HEK293 (cell line): ENCODE measurements around the gene TYRP1.

Experiments used
- CTCF ChIA-PET: fragments of 350-600 bp; formaldehyde crosslinking; extraction: SDS; loops from one replicate; lab custom pipeline; 2021; ENCODE audit warnings: antibody characterized with exemption; lab: Yijun Ruan, JAX
- POLR2A ChIA-PET: fragments of 300-600 bp; formaldehyde crosslinking; extraction: SDS; loops from one replicate; lab custom pipeline; 2020; ENCODE audit warnings: antibody characterized with exemption, inconsistent platforms; lab: Yijun Ruan, JAX
- H3K27ac ChIP-seq: fragments of 200-500 bp; sonication (Bioruptor generic); 2 replicates; pipeline ENCODE4 v1.5.1; 2014; ENCODE audit warnings: low read depth, low read length, control low read depth, inconsistent platforms; ENCODE audit errors: extremely low read depth
- H3K36me3 ChIP-seq, 2 experiments: fragments of 200-500 bp in 1 of 2; sonication (Bioruptor generic) in 1 of 2; 1 replicate in 1 of 2; 2 replicates in 1 of 2; pipeline ENCODE4 v1.5.1; 2014 to 2017; ENCODE audit warnings: inconsistent platforms in 2 of 2, low read length in 2 of 2; ENCODE audit not compliant: control insufficient read depth in 2 of 2, insufficient read depth in 1 of 2
- H3K4me1 ChIP-seq: fragments of 200-500 bp; sonication (Bioruptor generic); 2 replicates; pipeline ENCODE4 v1.5.1; 2014; ENCODE audit warnings: mild to moderate bottlenecking, low read length, inconsistent platforms; ENCODE audit not compliant: control insufficient read depth, insufficient read depth
- H3K4me3 ChIP-seq: 2 replicates; pipeline ENCODE4 v1.5.1; 2011; ENCODE audit warnings: low read depth, mild to moderate bottlenecking, control low read depth, low read length, moderate library complexity
- H3K9me3 ChIP-seq: fragments of 200-500 bp; sonication (Bioruptor generic); 2 replicates; pipeline ENCODE4 v1.5.1; 2014; ENCODE audit warnings: low read depth, low read length, inconsistent platforms; ENCODE audit not compliant: control insufficient read depth, insufficient read depth
- ATF2 ChIP-seq: fragments of 450-650 bp; formaldehyde crosslinking; IDR thresholded peaks from 2 replicates; pipeline ENCODE4 v1.5.1; 2016; ENCODE audit warnings: missing biosample characterization, missing genetic modification characterization, low read depth
- EGR2 ChIP-seq: fragments of 450-650 bp; formaldehyde crosslinking; IDR thresholded peaks from 2 replicates; pipeline ENCODE4 v1.5.1; 2016; ENCODE audit warnings: low read depth, missing biosample characterization, missing genetic modification characterization
- KLF7 ChIP-seq: fragments of 450-650 bp; formaldehyde crosslinking; IDR thresholded peaks from 2 replicates; pipeline ENCODE4 v1.5.1; 2016; ENCODE audit warnings: missing biosample characterization, missing genetic modification characterization, borderline replicate concordance
- SP2 ChIP-seq: fragments of 450-650 bp; formaldehyde crosslinking; IDR thresholded peaks from 2 replicates; pipeline ENCODE4 v1.5.1; 2016; ENCODE audit warnings: missing biosample characterization, missing genetic modification characterization
- SP3 ChIP-seq: fragments of 450-650 bp; formaldehyde crosslinking; IDR thresholded peaks from 2 replicates; pipeline ENCODE4 v1.5.1; 2016; ENCODE audit warnings: missing biosample characterization, missing genetic modification characterization
- ZBTB17 ChIP-seq: fragments of 450-650 bp; formaldehyde crosslinking; IDR thresholded peaks from 2 replicates; pipeline ENCODE4 v1.5.1; 2016; ENCODE audit warnings: missing biosample characterization, missing genetic modification characterization
- ZBTB44 ChIP-seq: fragments of 450-650 bp; IDR thresholded peaks from 2 replicates; pipeline ENCODE4 v1.5.1; 2018; ENCODE audit warnings: missing biosample characterization, mild to moderate bottlenecking, missing genetic modification characterization
- ZBTB49 ChIP-seq: fragments of 450-650 bp; formaldehyde crosslinking; IDR thresholded peaks from 2 replicates; pipeline ENCODE4 v1.5.1; 2016; ENCODE audit warnings: missing biosample characterization, missing genetic modification characterization, low read depth
- ZBTB7A ChIP-seq: fragments of 450-650 bp; formaldehyde crosslinking; IDR thresholded peaks from 2 replicates; pipeline ENCODE4 v1.5.1; 2016; ENCODE audit warnings: low read depth, missing biosample characterization, missing genetic modification characterization
- ZNF10 ChIP-seq: fragments of 450-650 bp; formaldehyde crosslinking; IDR thresholded peaks from 2 replicates; pipeline ENCODE4 v1.5.1; 2017; ENCODE audit warnings: missing biosample characterization, missing genetic modification characterization
- ZNF146 ChIP-seq: fragments of 450-650 bp; formaldehyde crosslinking; IDR thresholded peaks from 2 replicates; pipeline ENCODE4 v1.5.1; 2016; ENCODE audit warnings: missing biosample characterization, missing genetic modification characterization
- ZNF169 ChIP-seq: fragments of 450-650 bp; formaldehyde crosslinking; IDR thresholded peaks from 2 replicates; pipeline ENCODE4 v1.5.1; 2016; ENCODE audit warnings: missing biosample characterization, missing genetic modification characterization
- ZNF184 ChIP-seq: fragments of 450-650 bp; IDR thresholded peaks from 2 replicates; pipeline ENCODE4 v1.5.1; 2018; ENCODE audit warnings: missing biosample characterization, mild to moderate bottlenecking, missing genetic modification characterization
- ZNF214 ChIP-seq: fragments of 450-650 bp; formaldehyde crosslinking; IDR thresholded peaks from 2 replicates; pipeline ENCODE4 v1.5.1; 2017; ENCODE audit warnings: missing biosample characterization, mild to moderate bottlenecking, missing genetic modification characterization, borderline replicate concordance
- ZNF266 ChIP-seq: fragments of 450-650 bp; formaldehyde crosslinking; IDR thresholded peaks from 2 replicates; pipeline ENCODE4 v1.5.1; 2016; ENCODE audit warnings: missing biosample characterization, missing genetic modification characterization, low read depth
- ZNF335 ChIP-seq: fragments of 450-650 bp; formaldehyde crosslinking; conservative IDR thresholded peaks from 2 replicates; pipeline ENCODE4 v1.5.1; 2016; ENCODE audit warnings: missing biosample characterization, missing genetic modification characterization
- ZNF513 ChIP-seq: fragments of 450-650 bp; IDR thresholded peaks from 2 replicates; pipeline ENCODE4 v1.5.1; 2018; ENCODE audit warnings: missing biosample characterization, missing genetic modification characterization
- ZNF571 ChIP-seq: fragments of 450-650 bp; formaldehyde crosslinking; IDR thresholded peaks from 2 replicates; pipeline ENCODE4 v1.5.0; 2017; ENCODE audit warnings: missing biosample characterization, missing genetic modification characterization
- ZNF626 ChIP-seq: fragments of 450-650 bp; sonication (Bioruptor Pico); formaldehyde crosslinking; IDR thresholded peaks from 2 replicates; pipeline ENCODE4 v1.5.1; 2018; ENCODE audit warnings: missing biosample characterization, missing genetic modification characterization, inconsistent platforms
- ZNF701 ChIP-seq: fragments of 450-650 bp; formaldehyde crosslinking; IDR thresholded peaks from 2 replicates; pipeline ENCODE4 v1.5.1; 2016; ENCODE audit warnings: missing biosample characterization, missing genetic modification characterization
- ZNF704 ChIP-seq: fragments of 450-650 bp; formaldehyde crosslinking; IDR thresholded peaks from 2 replicates; pipeline ENCODE4 v1.5.1; 2016; ENCODE audit warnings: missing biosample characterization, missing genetic modification characterization
- ZNF791 ChIP-seq: fragments of 450-650 bp; formaldehyde crosslinking; IDR thresholded peaks from 2 replicates; pipeline ENCODE4 v1.5.1; 2016; ENCODE audit warnings: missing biosample characterization, missing genetic modification characterization

The TYRP1 gene

GRCh38 chr9:12698266-12698665, 5.1 kb downstream of the TYRP1 start (continued):
- TF ChIP-seq ZBTB49 (tag by site-specific recombination) (no peak), EGR2 (no peak)

GRCh38 chr9:12698986-12699385, 5.8 kb downstream of the TYRP1 start:
- ChIA-PET POLR2A (no interaction called here), CTCF (interaction anchor here (0.5 to 1.8 kb wide), 7 partner anchors 19 to 1059 kb away, joined by 3 to 5 read pairs (median 3); no protein-coding TSS in a partner anchor)
- H3K4me3 ChIP-seq = no peak overlapping the region
- peaks cover 19% of the 10 kb centered on the region for H3K4me1 ChIP-seq
- no peaks in the 10 kb centered on the region for H3K9me3 ChIP-seq
- no peak overlapping the region for H3K27ac ChIP-seq
- TF ChIP-seq ZNF791 (tag by site-specific recombination) = no peak
- no peak for TF ChIP-seq ZNF335
- TF ChIP-seq KLF7 = no peak
- peak; percentile 60; the same call in 1 of the 2 replicates for TF ChIP-seq ZNF10 (tag by site-specific recombination)
- TF ChIP-seq ZBTB44 (tag by site-specific recombination) = no peak
- TF ChIP-seq, all 188 proteins: peak for 1
- no peaks in the 10 kb centered on the region for H3K36me3 ChIP-seq

GRCh38 chr9:12699529-12699928, 6.3 kb downstream of the TYRP1 start:
- no peaks in the 10 kb centered on the region for H3K36me3 ChIP-seq
- ChIA-PET CTCF (interaction anchor here (0.8 to 1.0 kb wide), 3 partner anchors 19 to 334 kb away, joined by 3 to 4 read pairs (median 3); no protein-coding TSS in a partner anchor), POLR2A (no interaction called here)
- H3K4me1 ChIP-seq = peaks cover 19% of the 10 kb centered on the region
- H3K27ac ChIP-seq = no peak overlapping the region
- TF ChIP-seq ZNF571 (tag by site-specific recombination) = no peak
- TF ChIP-seq ZBTB17 (tag by site-specific recombination) = no peak
- no peak for TF ChIP-seq ZNF704 (tag by site-specific recombination)
- TF ChIP-seq ZBTB7A (tag by site-specific recombination) = no peak
- no peak for TF ChIP-seq SP2 (tag by site-specific recombination)
- no peak for TF ChIP-seq ZNF214 (tag by site-specific recombination)
- TF ChIP-seq ZNF335 = no peak
- no peak for TF ChIP-seq ZNF169 (tag by site-specific recombination)
- no peak for TF ChIP-seq ZNF626
- no peak for TF ChIP-seq ZNF701 (tag by site-specific recombination)
- TF ChIP-seq SP3 (tag by site-specific recombination) = no peak
- no peak for TF ChIP-seq ZNF513 (tag by site-specific recombination)
- no peak for TF ChIP-seq ZNF146
- TF ChIP-seq ZNF184 (tag by site-specific recombination) = no peak
- no peak for TF ChIP-seq ZNF266
- no peak for TF ChIP-seq ATF2 (tag by site-specific recombination)
- H3K4me3 ChIP-seq = no peak overlapping the region
- H3K9me3 ChIP-seq = no peaks in the 10 kb centered on the region
